ENCODE data around the gene SNX5.

- TF ChIP-seq CTCF (IDR thresholded peaks at IDR 0.05; ENCODE audit: low read depth, low read length) (no peak), EZH2phosphoT487 (IDR thresholded peaks at IDR 0.05; ENCODE audit: low read depth) (no peak)
These were observed 2.9 kb upstream of the SNX5 start for GRCh38 chr20:17971300-17972013.
